ENCODE measurements around the gene WDR77.
A peak's percentile ranks its signal among the peaks of the same experiment; 100 is the strongest.

The WDR77 gene

GRCh38 chr1:111448918-111449702 is at the start of gene WDR77, which contains the start of gene ATP5PB:
Gene WDR77, minus strand, starts transcription at chr1:111449256. Its CDS starts 87 bp downstream, at chr1:111449169.
Gene ATP5PB, plus strand, starts transcription at chr1:111449464. Its CDS starts 78 bp downstream, at chr1:111449542.
- DNase-seq, result peak; percentile 99

DNA sequence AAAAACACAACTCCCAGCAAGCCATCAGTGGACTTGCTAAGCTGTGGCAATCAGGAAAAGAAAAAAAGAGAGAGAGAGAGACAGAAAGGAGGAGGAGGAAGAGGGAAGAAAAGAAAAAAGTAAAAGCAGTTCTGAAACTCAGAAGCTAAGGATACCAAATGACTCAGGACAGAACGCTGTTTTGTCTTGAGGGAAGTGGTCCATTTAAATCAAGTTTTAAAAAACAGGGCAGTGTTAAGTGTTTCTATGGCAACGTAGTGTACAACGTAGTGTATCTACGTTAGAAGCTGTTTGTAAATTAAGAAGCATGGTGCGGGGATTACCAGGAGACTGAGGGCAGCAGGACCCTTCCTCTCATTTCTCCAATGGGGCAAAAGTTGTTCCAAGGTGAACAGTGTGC is 48.5 kb upstream of the WDR77 start:
- DNase-seq, result no peak

- no peak for DNase-seq
These were observed 47.3 kb upstream of the WDR77 start for GRCh38 chr1:111496398-111496797.

DNA sequence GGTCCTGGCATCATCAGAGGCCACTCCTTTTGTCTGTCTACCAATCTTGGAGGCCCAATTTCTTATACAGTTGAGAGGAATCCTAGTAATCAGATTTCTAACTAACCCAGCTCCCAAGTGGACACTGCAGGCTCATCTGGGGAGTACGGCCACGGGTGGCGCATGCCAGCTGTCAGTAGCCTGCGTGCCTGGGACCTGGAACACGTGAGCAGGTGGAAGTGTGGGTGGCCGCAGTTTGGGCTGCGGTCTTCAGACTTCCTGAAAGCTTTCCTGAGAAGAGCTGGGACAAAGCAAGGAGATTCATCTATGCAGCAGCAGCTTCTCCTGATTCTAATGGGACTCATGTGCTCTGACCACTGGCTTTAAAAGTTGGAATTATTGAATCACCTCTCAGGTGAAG is 42.0 kb upstream of the WDR77 start:
- no peak for DNase-seq

- no peak for DNase-seq
These were observed 41.2 kb upstream of the WDR77 start for GRCh38 chr1:111490220-111490619.

DNA sequence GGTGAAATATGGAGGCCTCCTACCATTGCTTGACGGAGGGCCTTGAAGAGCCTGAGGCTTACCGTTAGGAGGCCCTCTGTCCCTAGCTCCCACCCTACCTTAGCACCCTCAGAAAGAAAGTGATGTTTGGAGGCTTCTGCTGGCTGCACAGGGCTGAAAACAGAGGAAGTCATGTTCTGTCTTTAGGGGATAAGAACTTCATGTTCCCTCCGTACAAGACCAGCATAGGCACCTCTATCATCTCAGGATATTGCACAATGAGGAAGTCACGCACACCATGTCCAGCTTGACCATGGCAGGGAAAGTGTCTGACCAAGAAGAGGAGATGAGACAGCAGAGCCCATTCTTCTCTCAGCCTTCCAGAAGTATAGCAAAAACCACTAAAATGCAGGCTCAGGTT is 40.5 kb upstream of the WDR77 start:
- no peak for DNase-seq

DNA sequence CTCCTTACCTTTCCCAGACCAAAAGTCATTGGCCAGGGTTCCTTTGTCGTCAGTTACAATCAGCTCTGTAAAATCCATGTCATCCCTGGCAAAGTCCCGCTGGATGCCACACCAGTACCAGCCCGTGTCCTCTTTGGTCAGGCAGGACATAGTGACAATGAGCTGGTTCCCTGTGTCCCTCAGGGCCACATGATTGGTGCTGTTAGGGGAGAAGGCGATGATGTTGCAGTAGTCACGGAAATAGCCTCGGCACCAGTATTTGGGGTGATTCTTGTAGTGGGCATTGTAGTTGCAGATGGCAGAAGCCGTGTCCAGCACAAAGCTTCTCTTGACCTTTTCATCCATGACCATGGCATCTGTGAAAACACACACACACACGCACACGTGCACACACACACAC is 39.6 kb upstream of the WDR77 start:
- DNase-seq, result no peak

DNA sequence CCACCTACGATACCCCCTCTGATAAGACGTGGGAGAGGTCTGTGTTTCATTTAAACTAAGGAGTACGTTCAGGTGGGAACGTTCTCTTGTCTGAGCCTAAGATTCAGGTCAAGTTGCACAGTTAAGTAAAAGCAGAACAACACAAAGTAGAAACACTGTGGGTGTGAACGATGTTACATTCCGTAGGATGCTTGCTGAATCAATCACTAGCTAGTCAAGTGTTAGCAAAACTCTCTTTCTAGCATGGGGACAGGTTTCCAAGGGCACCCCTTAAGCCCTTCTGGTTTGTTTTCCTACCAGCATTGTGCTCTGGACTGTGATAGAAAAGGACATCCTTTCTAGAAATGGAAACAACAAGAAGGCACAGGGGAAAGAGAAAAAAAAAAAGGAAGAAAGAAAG is 38.1 kb upstream of the WDR77 start:
- no peak for DNase-seq

- no peak for DNase-seq
These were observed 37.4 kb upstream of the WDR77 start for GRCh38 chr1:111486431-111486830.

- DNase-seq, result no peak
These were observed 35.5 kb upstream of the WDR77 start for GRCh38 chr1:111484391-111485026.

DNA sequence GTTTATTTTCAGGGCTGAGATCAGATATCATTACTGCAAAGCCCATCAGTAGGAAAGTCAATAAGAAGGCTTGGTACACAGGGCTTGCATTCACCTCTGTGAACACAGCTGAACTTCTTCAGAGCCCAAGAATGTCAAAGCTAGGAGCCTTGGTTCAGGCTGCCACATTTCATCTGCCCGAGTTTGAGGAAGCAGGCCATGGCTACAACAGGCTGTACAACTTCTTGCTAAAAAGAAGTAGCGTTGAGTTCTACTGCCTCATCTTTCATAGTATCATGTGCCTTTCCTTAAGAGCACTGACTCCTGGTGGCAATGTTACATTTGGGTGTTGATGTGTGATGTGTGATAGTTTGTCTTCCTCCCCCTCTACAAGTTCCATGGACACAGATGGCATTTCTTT is 34.8 kb upstream of the WDR77 start:
- no peak for DNase-seq

GRCh38 chr1:111483166-111483565 is 34.1 kb upstream of the WDR77 start:
- DNase-seq, result no peak

- no peak for DNase-seq
These were observed 32.5 kb upstream of the WDR77 start for GRCh38 chr1:111481387-111482221.

DNA sequence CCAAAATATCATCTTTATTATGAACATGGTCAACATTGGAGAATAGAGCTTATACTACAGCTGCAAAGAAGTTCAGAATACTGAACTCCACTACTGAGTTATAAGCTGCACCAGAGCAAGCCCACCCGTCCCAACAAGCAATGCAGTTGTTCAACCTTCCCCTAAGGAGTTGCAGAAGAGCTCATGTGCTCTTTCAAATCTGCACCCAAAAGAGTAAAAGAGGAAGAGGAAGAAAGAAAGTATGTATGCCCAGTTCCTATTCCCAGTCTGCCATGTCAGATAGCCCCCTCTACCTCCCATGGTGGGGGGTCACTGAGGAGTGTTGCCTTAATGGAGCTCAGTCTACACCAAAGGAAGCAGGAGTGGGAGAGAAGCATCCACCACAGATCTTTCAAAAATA is 31.6 kb upstream of the WDR77 start:
- DNase-seq, result no peak

DNA sequence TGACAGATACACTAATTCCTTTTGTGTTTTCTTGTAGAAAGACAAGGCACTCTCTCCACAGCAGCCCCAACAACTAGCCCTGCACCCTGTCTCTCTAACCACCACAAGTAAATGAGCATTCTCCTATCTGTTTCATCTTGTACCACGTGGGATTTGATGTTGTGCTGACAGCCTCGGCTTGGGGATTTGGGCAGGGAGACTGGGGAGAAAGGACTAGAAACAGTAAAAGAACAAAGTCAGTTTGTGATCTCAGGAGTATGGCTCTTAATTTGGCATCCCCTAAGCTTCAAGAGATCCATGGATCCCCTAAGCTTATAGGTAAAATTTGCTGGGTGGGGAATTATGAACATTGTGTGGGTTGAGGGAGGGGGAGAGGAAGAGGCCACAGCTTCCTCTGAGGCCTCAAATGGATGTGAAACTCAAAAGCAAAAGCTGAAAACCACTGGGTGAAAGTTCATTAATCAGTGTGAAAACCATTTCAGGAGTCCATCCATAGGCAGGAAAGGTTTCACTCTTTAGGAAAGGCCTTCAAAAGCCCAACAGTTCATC is 27.8 kb upstream of the WDR77 start:
- no peak for DNase-seq

- DNase-seq, result no peak
These were observed 27.2 kb upstream of the WDR77 start for GRCh38 chr1:111476214-111476613.

DNA sequence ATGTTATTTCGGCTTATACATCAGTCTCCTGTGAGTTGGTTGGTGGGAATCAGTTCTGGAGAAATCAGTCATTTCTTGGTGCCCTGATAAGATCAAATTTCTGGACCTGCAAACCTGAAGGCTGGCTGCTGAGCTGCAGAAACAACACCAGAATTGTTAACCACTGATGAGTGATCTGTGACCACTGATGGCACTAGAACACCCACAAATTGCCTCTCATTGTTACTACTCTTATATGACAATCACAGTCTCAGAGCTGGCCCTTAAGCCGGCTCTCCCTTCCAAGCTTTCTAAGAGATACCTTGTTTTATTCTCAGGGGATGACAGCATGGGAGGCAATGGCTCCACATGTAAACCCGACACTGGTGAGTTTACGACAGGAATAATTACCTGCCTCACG is 26.6 kb upstream of the WDR77 start:
- DNase-seq, result no peak

GRCh38 chr1:111474521-111474920 is 25.5 kb upstream of the WDR77 start:
- no peak for DNase-seq

GRCh38 chr1:111474106-111474505 is 25.1 kb upstream of the WDR77 start:
- no peak for DNase-seq

DNA sequence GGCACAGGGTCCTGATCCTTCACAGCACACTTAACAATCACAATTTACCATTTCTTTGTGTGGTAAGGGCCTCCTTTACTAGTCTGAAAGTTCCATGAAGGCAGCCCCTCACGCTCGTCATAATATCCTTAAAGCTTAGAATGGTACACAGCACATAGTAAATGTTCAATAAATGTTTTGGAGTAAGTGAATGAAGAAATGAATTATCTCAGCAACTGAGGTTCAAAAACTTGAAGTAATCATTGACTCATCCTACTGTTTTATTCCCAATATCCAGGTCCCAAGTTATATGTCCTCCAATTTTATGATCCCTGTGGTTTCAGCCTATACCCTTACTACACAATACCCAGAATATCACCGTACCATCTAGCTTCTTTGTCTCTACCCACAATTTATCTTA is 22.5 kb upstream of the WDR77 start:
- no peak for DNase-seq

DNA sequence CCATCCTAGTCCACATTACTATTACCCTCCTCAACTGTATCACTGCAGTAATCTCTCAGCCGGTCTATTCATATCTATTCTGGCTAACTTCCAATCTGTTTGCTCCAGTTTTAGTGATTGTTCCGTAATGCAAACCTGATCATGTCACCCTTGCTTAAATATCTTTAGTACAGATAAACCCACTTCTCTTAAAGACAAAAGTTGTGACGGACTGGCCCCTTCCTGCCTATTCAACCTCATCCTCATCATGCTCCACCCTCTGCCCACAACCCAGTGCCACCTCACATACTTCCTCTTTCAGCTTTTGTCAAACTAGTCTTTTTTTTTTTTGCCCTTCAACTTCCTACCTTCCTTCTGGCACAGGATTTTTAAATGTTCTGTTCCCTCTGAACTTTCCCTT is 22.0 kb upstream of the WDR77 start:
- DNase-seq, result no peak

DNA sequence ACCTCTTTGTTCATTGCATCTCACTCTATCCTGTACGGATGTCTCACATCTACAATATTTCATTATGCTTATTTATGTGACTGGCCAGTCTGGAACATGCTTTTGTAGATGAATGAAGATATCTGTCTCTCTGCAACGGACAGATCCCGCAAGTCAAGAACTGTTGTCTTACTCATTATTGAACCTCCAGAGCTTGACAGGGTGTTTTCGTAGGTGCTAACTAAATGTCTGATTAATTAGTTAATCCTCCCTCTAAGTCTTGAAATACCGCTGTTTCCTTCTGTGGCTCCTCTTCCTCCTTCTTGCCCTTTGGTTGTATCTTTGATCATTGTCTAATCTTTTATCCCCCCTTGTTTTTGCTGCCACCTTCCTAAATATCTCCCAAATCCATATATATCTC is 21.5 kb upstream of the WDR77 start:
- DNase-seq, result no peak

DNA sequence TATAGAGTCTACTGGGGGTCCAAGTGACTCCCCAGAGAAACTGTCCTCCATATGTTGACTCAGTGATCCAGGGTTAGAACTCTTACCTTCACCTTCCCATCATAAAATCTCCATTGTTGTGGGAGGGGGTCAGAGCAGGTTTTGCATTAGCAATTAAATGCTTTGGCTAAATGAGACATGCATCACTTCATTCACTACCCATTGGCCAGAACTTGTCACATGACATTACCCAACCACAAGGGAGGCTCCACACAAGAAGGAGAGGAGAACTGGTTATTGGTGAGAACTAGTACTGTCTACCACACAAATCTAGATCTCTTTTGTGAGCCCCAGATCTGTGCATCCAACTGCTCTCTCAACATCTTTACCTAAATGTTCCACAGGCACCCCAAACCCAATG is 20.5 kb upstream of the WDR77 start:
- DNase-seq, result no peak

- no peak for DNase-seq
These were observed 19.7 kb upstream of the WDR77 start for GRCh38 chr1:111468717-111469100.
